Mammary microvascular endothelial cell (primary cell): ENCODE results near the gene MINDY3. TPM values are rescaled to one million over a fixed set of nuclear protein-coding genes. Genes with fewer than 3 reads are reported as not detected.

ENCODE experiments used
- total RNA-seq: library from RNA; depleted of rRNA; stranded (reverse); fragments of >200 nt; gene quantifications from 2 replicates; pipeline ENCODE4 v1.2.3, GENCODE V29; 2015

The MINDY3 gene
- total RNA-seq, result 23.1 and 24.0 TPM in 2 replicates

DNA sequence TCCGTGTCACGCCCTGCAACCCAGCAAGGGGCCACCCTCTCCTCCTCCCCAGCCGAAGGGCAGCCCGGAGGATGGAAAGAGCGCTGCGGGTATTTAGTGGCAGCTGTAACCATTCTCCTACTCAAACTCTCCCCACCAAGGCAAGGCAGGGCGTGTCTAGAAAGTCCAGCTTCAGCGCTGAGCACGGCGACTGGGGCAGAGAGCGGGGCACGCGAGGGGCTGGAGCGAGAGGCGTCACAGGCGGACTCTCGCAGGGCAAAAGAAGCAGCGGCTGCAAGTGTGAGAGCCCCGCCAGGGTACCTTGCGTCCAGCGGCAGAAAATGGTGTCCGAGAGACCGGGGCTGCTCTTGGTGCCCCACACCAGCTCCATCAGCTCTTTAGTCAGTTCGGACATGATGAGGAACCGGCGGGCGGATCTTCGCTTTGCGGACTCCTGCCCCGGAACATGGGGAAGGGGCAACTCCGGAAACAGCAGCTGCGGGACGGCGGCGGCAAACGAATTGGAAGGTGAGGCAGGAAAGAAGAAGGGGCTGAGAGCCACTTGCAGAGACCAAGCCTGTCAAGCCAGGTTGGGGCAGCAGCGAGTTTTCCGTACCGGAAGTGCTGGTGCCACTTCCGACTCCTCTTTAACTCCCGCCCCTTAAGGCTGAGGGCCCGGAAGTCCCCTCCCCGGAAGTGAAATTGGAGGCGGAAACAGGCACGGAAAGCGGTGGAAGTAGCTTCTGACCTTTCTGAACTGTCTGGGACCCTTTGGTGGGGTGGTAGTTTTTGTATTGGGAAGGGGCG lies at the start of gene MINDY3:
Gene MINDY3 (minus strand): TSS at position 602 of the 786 bp plus-strand sequence. CDS start 208 bp downstream, at position 394.

Other genes starting within 250 kb of the MINDY3 start
- gene ITGA8, start 140.6 kb downstream of the MINDY3 start, total RNA-seq, result 0.44 and 0.53 TPM in 2 replicates